HG03196 (cell line): ENCODE measurements around the gene RLBP1.

Experiments used
- ATAC-seq: cut with Tn5 transposase; IDR thresholded peaks from one replicate; pipeline ENCODE4 v1.9.1; 2021; ENCODE audit not compliant: unreplicated experiment

RLBP1 gene

DNA sequence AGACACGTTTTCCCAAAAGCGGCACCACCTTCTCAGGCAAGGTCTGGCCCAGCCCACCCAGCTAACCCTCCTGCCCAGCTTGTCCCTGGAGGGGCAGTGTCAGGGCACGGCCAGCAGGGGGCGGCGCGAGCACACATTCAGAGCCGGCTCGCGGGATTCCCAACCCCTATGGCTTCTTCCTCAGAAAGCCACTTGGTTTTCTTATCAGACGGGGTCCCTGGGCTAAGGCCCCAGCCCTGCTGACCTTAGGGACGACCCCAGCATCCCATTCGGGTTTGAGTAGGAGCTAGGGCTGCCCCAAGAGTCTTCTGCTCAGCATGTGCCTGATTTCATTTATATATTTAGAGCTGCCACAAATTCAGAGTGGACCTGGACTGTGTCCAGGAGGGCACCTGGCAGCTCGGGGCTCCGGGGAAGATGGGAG is 14.5 kb downstream of the RLBP1 start:
- ATAC-seq: no peak

GRCh38 chr15:89205991-89206585 is 15.3 kb downstream of the RLBP1 start:
- ATAC-seq: no peak

DNA sequence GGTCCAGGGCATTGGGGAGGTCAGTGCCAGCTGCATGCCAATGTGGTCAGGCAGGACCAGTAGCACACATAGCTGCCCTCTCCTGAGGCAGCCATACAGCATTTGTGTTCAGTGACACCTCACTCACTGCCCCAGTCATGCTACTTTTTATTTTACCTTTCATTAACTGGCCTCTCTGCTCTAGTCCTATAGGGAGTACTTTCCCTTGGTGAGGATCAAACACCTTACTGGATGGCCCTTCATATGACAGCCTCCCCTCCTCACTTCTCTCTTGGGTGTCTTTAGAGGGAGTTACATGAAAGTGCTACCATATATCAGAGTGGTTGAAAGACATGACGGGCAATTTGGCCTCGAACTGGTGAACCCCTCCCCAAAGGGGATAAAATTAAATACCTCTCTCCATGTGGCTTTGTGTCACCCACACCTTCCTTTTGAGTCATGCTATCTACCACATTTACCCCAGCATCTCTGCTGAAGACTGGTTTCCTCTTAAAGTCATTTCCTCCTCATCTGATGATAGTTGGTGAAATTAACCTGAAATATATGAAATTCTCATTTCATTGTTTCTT is 17.6 kb downstream of the RLBP1 start:
- ATAC-seq: no peak

GRCh38 chr15:89201465-89202005 is 19.8 kb downstream of the RLBP1 start:
- no peak for ATAC-seq

DNA sequence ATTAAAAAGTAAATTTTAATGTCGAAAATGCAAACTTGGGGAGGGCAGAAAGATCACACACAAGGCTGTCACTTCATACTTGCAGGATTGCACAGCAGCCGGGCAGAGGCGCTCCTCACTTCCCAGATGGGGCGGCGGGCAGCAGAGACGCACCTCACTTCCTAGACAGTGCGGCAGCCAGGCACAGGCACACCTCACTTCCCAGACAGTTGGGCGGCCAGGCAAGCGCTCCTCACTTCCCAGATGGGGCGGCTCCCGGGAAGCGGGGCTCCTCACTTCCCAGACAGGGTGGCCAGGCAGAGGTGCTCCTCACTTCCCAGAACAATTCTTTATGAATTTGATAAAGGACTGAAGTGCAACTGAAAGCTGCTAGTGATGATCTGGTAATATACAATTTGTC is 21.2 kb downstream of the RLBP1 start:
- no peak for ATAC-seq

DNA sequence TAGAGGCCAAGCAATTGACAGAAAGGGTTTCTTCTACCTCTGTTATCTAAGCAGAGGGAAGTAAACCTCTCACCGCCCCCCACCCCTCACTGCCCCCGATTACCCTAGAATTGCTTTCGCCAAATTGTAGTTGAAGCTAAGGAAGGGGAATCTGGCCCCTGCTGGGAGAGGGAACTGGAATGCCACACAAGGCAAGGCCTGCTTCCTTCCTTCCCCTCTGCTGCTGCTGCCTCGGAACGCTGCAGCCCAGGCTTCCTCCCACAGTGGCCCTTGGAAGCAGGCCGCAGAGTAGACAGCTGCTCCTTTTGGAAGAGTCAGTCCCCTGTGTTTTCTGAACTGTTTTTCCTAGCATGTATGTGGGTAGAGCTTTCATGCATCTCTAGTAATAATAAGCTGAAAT is 21.6 kb downstream of the RLBP1 start:
- no peak for ATAC-seq

DNA sequence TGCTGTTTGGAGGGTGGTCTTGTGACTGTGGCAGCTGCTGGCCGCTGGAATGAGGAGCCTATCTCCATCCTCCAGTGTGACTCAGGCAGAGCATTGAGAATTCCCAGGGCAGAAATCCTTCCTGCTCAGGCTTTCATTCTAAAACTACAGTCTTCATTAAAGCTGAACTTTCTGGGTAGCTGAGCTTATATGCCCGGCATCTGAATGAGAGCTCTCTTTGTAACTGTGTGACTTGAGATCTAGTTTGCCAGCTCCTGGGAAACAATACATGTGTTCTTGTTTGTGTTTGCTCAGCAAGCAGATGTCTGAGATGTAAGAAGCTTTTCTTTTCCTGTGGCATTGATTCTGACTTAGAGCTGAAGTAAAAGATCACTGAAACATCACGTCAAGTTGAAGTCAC is 22.4 kb downstream of the RLBP1 start:
- no peak for ATAC-seq

DNA sequence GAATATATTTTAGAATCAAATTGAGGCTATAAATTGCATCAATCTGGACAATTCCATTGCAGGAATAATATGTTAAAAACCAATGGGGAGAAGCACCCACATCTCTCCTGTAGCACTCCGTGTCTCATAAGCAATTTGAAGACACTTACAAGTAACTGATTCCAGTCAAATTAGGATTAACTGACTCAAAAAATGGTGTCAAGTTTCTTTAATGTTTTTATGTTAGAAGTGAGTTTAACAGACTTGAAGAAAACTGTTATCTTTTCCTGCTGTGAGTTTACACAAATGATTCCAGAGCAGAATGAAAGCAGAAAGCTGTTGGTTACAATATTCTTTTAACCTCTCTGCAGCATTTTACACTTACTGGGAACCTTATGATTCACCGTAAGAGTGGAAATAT is 23.2 kb downstream of the RLBP1 start:
- no peak for ATAC-seq

DNA sequence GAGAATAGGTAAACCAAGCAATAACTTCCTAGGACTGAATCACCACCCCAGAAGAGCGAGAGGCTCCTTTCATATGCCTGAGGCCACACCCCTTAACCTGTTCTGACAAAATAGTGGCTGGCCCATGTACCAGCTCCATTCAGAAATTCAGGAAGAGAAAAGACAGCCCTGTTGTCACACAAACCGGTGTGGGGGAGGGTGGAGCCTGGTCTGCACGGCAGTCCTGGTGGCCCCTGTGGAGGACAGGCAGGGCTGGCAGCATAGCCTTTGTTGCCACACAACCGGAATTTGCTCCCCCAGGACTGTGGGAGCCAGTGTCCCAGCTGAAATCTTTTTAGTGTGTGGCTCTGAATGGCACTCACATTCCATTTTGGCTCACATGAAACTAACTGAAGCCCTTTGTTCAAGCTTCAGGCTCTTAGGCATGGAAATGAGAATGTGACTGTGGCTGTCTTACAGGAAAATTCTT is 23.8 kb downstream of the RLBP1 start:
- no peak for ATAC-seq

DNA sequence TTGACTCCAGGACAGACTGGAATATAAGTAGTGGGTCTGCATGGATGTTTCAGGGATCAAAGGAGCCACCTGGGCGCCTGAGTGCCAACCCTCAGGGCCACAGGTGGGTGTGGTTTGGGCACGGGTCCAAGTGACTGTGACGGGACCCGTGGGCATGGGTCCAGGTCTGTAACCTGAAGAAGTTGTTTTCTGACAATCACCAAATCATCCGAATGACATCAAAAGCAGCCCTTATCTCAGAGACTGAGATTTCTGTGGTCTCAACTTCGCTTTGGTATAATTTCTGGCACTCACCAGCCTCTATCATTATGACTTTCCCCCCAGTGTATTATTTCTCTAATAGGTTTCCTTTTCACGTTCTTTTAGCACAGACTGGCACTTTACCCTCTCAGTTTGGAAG is 24.4 kb downstream of the RLBP1 start:
- ATAC-seq: no peak

DNA sequence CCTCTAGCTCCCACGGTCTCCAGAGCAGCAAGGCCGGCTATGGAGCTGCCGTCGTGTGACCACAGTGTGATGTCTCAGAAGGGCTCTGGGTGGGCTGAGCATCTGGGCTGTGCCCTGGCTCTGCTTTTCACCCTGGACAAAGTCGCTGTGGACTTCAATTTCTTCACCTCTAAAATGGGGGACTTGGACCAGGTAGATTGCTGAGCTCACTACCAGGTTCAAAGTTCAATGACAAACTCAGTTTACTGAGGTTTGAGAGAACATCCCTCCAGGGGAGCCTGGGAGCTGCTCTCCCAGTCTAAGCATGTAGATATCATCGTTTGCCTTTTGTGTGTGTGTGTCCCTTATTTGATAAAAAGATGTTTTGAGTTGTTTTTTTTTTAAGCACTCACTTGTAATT is 25.1 kb downstream of the RLBP1 start:
- ATAC-seq: no peak

GRCh38 chr15:89195836-89196235 is 25.5 kb downstream of the RLBP1 start:
- ATAC-seq: no peak

GRCh38 chr15:89194608-89195007 is 26.8 kb downstream of the RLBP1 start:
- no peak for ATAC-seq

DNA sequence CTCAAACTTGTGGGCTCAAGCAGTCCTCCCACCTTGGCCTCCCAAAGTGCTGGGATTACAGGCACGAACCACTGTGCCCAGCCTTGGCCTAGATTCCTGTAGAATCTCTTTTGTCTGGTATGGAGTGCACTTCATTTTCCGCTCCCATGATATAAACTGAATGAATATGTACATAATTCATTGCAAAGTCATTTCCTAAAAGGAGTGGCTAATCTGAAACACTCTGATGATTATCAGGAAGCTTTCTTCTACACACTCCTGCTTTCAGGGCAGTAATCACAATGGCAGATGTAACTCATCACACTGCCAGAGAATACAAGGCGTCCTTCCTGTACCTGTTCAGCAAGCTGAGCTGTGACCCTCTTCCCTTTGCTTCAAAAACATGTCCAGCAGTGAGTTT is 28.6 kb downstream of the RLBP1 start:
- ATAC-seq: no peak

GRCh38 chr15:89192136-89192535 is 29.2 kb downstream of the RLBP1 start:
- no peak for ATAC-seq

- ATAC-seq: no peak
These were observed 33.3 kb downstream of the RLBP1 start for GRCh38 chr15:89187986-89188514.

GRCh38 chr15:89187301-89187985 is 33.9 kb downstream of the RLBP1 start:
- ATAC-seq: no peak

DNA sequence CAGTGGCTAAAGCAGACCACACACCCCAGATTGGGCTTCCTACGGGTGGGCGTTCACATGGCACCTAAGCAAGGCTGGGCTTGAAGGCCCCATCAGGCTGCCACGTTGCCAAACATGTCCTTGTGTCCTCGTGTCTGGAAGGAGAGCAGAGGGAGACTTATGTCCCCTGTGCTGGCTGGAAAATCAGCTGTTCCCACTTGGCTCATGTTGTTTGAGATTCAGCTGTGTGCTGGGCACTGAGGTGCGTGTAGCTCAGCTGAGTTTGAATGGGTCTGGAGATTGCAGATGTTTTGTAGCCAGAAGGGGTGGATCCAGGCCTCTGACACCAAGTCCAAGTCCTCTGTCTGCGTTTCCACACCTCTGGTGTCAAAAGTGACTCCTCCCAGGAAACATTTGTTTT is 34.6 kb downstream of the RLBP1 start:
- no peak for ATAC-seq

DNA sequence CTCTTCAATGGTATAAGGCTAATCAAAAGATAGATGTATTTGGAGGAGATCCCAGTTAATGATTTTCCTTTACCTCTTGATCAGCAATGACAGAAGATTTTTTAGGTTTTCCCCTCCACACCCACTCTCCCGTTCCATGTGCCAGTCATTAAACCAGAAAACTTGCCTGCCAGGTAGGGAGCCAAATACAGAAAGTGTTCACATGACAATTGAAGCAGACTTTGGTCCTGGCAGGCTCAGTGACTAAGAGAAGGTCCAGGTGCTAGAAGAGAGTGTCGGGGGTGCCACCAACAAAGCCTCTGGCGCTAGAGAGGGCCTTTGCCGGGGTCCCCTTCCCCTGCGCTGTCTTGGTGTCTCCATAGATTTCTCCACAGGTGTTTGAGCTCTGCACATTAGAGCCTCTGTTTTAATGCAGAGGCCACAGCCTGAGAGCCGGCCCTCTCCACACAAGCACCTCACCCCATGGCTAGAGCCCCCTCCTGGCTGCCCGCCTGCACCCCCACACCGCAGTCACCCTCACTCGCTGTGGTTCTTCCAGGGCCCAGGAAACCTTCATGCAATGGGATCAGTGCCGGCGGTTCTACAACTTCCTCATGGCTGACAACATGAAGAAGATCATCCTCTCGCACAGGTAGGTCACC is 36.4 kb downstream of the RLBP1 start:
- ATAC-seq: no peak

DNA sequence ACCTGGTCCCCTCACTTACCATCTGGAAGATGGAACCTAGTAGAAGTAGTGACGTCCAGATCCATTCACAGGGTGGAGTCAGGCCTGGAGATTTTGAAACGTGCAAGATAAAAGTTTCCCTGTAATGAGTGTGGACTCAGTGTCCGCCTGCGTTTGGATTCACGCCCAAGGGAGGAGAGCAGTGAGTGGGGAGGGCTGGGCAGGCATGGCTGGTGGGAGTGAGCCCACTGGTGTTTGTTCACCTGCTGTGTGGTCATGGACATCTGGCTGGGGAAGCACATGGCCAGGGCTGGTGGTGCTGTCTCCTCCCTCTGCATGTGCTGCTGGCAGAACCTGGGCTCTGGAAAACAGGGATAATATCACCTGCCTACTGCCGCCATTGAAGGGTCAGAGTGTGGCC is 37.0 kb downstream of the RLBP1 start:
- no peak for ATAC-seq
